ENCODE results near the gene MPZL3. TPM values are rescaled to one million over a fixed set of nuclear protein-coding genes. Genes with fewer than 3 reads are reported as not detected.

The MPZL3 gene
- polyA plus RNA-seq, 1 of the 3 experiments (the other 2 are of a cell fraction), result 0.38 TPM

DNA sequence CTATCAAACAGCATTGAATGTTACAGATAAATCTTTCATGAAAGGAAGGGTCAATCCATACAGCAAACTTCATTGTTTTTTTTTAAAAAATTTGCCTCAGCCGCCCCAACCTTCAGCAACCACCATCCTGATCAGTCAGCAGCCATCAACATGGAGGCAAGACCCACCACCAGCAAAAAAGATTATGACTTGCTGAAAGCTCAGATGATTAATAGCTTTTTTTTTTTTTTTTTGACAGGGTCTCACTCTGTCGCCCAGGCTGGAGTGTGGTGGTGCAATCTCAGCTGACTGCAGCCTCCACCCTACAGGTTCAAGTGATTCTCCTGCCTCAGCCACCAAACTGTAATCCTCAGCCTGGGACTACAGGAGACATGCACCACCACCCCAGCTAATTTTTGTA lies 34.4 kb upstream of the MPZL3 start:
- H3K79me2 ChIP-seq (ENCODE audit: insufficient read depth), result no peaks in the 10 kb centered on the region
- H2AFZ ChIP-seq (ENCODE audit: low read depth), result no peak overlapping the region
- no peak overlapping the region for H3K4me3 ChIP-seq (ENCODE audit: low read depth in 2 of 2, low read length in 1 of 2)
- H3K36me3 ChIP-seq (replicated peaks in 1 of 2; ENCODE audit: control insufficient read depth in 1 of 2, insufficient read depth in 2 of 2, low read length in 1 of 2), result no peaks in the 10 kb centered on the region
- H3K27ac ChIP-seq (ENCODE audit: low read depth in 2 of 2, low read length in 1 of 2), result no peak overlapping the region
- ChIA-PET CTCF (no interaction called here), POLR2A (no interaction called here)
- 12% methylated on average over 2 of the region's 2 CpGs for WGBS (ENCODE audit: low lambda C conversion rate)
- no peak for DNase-seq
- no peak overlapping the region for H3K4me2 ChIP-seq
- H3K27me3 ChIP-seq (ENCODE audit: insufficient read depth), result peaks cover 4% of the 10 kb centered on the region; the same call in 1 of the 2 replicates
- H4K20me1 ChIP-seq (ENCODE audit: insufficient read depth), result no peaks in the 10 kb centered on the region
- no peak overlapping the region for H3K9ac ChIP-seq
- TF ChIP-seq TCF12 (IDR thresholded peaks at IDR 0.05) (no peak), RXRA (IDR thresholded peaks at IDR 0.05; ENCODE audit: borderline replicate concordance, low read depth) (no peak), CHD2 (IDR thresholded peaks at IDR 0.05; ENCODE audit: low read length, partially characterized antibody) (no peak), RAD21 (IDR thresholded peaks at IDR 0.05; ENCODE audit: low read length) (no peak)
- TF ChIP-seq, protein P1, sequence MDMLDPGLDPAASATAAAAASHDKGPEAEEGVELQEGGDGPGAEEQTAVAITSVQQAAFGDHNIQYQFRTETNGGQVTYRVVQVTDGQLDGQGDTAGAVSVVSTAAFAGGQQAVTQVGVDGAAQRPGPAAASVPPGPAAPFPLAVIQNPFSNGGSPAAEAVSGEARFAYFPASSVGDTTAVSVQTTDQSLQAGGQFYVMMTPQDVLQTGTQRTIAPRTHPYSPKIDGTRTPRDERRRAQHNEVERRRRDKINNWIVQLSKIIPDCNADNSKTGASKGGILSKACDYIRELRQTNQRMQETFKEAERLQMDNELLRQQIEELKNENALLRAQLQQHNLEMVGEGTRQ (IDR thresholded peaks at IDR 0.05; ENCODE audit: borderline replicate concordance, low read depth, low read length), result no peak
- TF ChIP-seq, protein P2, sequence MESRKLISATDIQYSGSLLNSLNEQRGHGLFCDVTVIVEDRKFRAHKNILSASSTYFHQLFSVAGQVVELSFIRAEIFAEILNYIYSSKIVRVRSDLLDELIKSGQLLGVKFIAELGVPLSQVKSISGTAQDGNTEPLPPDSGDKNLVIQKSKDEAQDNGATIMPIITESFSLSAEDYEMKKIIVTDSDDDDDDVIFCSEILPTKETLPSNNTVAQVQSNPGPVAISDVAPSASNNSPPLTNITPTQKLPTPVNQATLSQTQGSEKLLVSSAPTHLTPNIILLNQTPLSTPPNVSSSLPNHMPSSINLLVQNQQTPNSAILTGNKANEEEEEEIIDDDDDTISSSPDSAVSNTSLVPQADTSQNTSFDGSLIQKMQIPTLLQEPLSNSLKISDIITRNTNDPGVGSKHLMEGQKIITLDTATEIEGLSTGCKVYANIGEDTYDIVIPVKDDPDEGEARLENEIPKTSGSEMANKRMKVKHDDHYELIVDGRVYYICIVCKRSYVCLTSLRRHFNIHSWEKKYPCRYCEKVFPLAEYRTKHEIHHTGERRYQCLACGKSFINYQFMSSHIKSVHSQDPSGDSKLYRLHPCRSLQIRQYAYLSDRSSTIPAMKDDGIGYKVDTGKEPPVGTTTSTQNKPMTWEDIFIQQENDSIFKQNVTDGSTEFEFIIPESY (IDR thresholded peaks at IDR 0.05; ENCODE audit: borderline replicate concordance, low read depth), result no peak
- H3K9me2 ChIP-seq, result 0 out of 2 replicates have a peak, but pooled peaks cover 2% of the 10 kb centered on the region
- no peaks in the 10 kb centered on the region for H3K4me1 ChIP-seq (ENCODE audit: control insufficient read depth in 1 of 2, insufficient read depth in 2 of 2, low read depth in 1 of 2, low read length in 1 of 2)
- H3K9me3 ChIP-seq, result 0 out of 2 replicates have a peak, but pooled peaks cover 4% of the 10 kb centered on the region
- H3F3A ChIP-seq (replicated peaks; ENCODE audit: insufficient read depth), result no peaks in the 10 kb centered on the region

DNA sequence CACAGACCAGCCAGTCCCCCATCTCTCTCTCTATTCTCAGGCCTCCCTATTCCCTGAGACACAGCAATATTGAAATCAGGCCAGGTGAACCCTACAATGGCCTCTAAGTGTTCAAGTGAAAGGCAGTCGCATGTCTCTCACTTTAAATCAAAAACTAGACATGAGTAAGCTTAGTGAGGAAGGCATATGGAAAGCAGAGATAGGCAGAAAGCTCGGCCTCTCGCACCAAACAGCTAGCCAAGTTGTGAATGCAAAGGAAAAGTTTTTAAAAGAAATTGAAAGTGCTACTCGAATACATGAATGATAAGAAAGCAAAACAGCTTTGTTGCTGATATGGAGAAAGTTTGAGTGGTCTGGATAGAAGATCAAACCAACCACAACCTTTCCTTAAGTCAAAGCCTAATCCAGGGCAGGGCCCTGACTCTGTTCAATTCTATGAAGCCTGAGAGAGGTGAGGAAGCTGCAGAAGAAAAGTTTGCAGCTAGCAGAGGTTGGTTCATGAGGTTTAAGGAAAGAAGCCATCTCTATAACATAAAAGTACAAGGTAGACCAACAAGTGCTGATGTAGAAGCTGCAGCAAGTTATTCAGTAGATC lies 31.7 kb upstream of the MPZL3 start:
- H3K4me1 ChIP-seq (ENCODE audit: control insufficient read depth in 1 of 2, insufficient read depth in 2 of 2, low read depth in 1 of 2, low read length in 1 of 2), result no peaks in the 10 kb centered on the region
- H3K9ac ChIP-seq, result no peak overlapping the region
- no peaks in the 10 kb centered on the region for H3F3A ChIP-seq (replicated peaks; ENCODE audit: insufficient read depth)
- H3K4me3 ChIP-seq (ENCODE audit: low read depth in 2 of 2, low read length in 1 of 2), result no peak overlapping the region
- H3K27ac ChIP-seq (ENCODE audit: low read depth in 2 of 2, low read length in 1 of 2), result no peak overlapping the region
- ChIA-PET CTCF (interaction anchor here (0.9 to 1.5 kb wide), 2 partner anchors 86 to 327 kb away, joined by 3 to 4 read pairs; no protein-coding TSS in a partner anchor), POLR2A (no interaction called here)
- H3K36me3 ChIP-seq (replicated peaks in 1 of 2; ENCODE audit: control insufficient read depth in 1 of 2, insufficient read depth in 2 of 2, low read length in 1 of 2), result no peaks in the 10 kb centered on the region
- TF ChIP-seq, protein P2 (IDR thresholded peaks at IDR 0.05; ENCODE audit: borderline replicate concordance, low read depth), result no peak
- TF ChIP-seq TCF12 (IDR thresholded peaks at IDR 0.05), result no peak
- TF ChIP-seq, protein P3, sequence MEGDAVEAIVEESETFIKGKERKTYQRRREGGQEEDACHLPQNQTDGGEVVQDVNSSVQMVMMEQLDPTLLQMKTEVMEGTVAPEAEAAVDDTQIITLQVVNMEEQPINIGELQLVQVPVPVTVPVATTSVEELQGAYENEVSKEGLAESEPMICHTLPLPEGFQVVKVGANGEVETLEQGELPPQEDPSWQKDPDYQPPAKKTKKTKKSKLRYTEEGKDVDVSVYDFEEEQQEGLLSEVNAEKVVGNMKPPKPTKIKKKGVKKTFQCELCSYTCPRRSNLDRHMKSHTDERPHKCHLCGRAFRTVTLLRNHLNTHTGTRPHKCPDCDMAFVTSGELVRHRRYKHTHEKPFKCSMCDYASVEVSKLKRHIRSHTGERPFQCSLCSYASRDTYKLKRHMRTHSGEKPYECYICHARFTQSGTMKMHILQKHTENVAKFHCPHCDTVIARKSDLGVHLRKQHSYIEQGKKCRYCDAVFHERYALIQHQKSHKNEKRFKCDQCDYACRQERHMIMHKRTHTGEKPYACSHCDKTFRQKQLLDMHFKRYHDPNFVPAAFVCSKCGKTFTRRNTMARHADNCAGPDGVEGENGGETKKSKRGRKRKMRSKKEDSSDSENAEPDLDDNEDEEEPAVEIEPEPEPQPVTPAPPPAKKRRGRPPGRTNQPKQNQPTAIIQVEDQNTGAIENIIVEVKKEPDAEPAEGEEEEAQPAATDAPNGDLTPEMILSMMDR (IDR thresholded peaks at IDR 0.05), result no peak
- TF ChIP-seq FOXM1 (IDR thresholded peaks at IDR 0.05; ENCODE audit: low read depth), result no peak
- no peak for TF ChIP-seq CHD2 (IDR thresholded peaks at IDR 0.05; ENCODE audit: low read length, partially characterized antibody)
- TF ChIP-seq MXI1 (IDR thresholded peaks at IDR 0.05; ENCODE audit: low read depth, low read length), result no peak
- no peak for TF ChIP-seq FOSL2 (IDR thresholded peaks at IDR 0.05; ENCODE audit: borderline replicate concordance, low read depth)
- no peak for TF ChIP-seq GATA2 (CRISPR knock-in tag; IDR thresholded peaks at IDR 0.05)
- TF ChIP-seq, protein P4, sequence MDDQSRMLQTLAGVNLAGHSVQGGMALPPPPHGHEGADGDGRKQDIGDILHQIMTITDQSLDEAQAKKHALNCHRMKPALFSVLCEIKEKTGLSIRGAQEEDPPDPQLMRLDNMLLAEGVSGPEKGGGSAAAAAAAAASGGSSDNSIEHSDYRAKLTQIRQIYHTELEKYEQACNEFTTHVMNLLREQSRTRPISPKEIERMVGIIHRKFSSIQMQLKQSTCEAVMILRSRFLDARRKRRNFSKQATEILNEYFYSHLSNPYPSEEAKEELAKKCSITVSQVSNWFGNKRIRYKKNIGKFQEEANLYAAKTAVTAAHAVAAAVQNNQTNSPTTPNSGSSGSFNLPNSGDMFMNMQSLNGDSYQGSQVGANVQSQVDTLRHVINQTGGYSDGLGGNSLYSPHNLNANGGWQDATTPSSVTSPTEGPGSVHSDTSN (IDR thresholded peaks at IDR 0.05), result no peak
- no peak for TF ChIP-seq SMC3 (IDR thresholded peaks at IDR 0.05; ENCODE audit: low read depth, low read length)
- no peak for TF ChIP-seq POLR2AphosphoS5 (IDR thresholded peaks at IDR 0.05; ENCODE audit: low read depth, low read length)
- no peak for TF ChIP-seq EP300 (IDR thresholded peaks at IDR 0.05; ENCODE audit: borderline replicate concordance in 1 of 2, low read depth in 1 of 2, low read length in 1 of 2)
- no peak for TF ChIP-seq RAD21 (IDR thresholded peaks at IDR 0.05; ENCODE audit: low read length)
- peaks cover 4% of the 10 kb centered on the region; the same call in 1 of the 2 replicates for H3K27me3 ChIP-seq (ENCODE audit: insufficient read depth)
- no peak overlapping the region for H3K4me2 ChIP-seq
- no peaks in the 10 kb centered on the region for H3K79me2 ChIP-seq (ENCODE audit: insufficient read depth)
- 10% methylated on average over 4 of the region's 4 CpGs for WGBS (ENCODE audit: low lambda C conversion rate)
- H3K9me2 ChIP-seq, result 0 out of 2 replicates have a peak, but pooled peaks cover 2% of the 10 kb centered on the region
- no peak for DNase-seq
- H3K9me3 ChIP-seq, result no peaks in the 10 kb centered on the region
- H2AFZ ChIP-seq (ENCODE audit: low read depth), result no peak overlapping the region
- no peaks in the 10 kb centered on the region for H4K20me1 ChIP-seq (ENCODE audit: insufficient read depth)

Data from SK-N-SH (cell line).